HL-60 (cell line): ENCODE measurements around the gene PCSK5.

Experiments used
- DNase-seq, 2 experiments: peaks; one replicate each; pipeline ENCODE4 v3.0.0-alpha.2; 2010 to 2020; ENCODE audit warnings: low read depth in 1 of 2, low spot score in 1 of 2
- H3K27ac ChIP-seq: fragments of 250-450 bp; sonication (Bioruptor Pico); replicated peaks from 2 replicates; pipeline ENCODE4 v1.5.1; 2020; ENCODE audit warnings: mild to moderate bottlenecking, moderate library complexity
- H3K27me3 ChIP-seq: fragments of 250-450 bp; sonication (Bioruptor Pico); 2 replicates; pipeline ENCODE4 v1.5.1; 2021; ENCODE audit warnings: mild to moderate bottlenecking, moderate library complexity; ENCODE audit not compliant: insufficient read depth, poor library complexity, severe bottlenecking
- H3K4me3 ChIP-seq: replicated peaks from 2 replicates; pipeline ENCODE4 v1.5.1; 2011; ENCODE audit warnings: mild to moderate bottlenecking, control low read depth, low read length; ENCODE audit not compliant: insufficient read depth
- GABPA ChIP-seq: IDR thresholded peaks from 2 replicates; pipeline ENCODE4 v1.6.1; 2012; ENCODE audit warnings: low read depth
- POLR2AphosphoS5 ChIP-seq: IDR thresholded peaks from 2 replicates; pipeline ENCODE4 v1.6.1; 2012; ENCODE audit warnings: low read depth
- SPI1 ChIP-seq: IDR thresholded peaks from 2 replicates; pipeline ENCODE4 v1.6.1; 2012; ENCODE audit warnings: low read depth, mild to moderate bottlenecking, borderline replicate concordance
- TF ChIP-seq, protein P1 (sequence below): IDR thresholded peaks from one replicate; pipeline ENCODE4 v1.5.1; 2011; ENCODE audit warnings: low read length, control low read depth, inconsistent platforms; ENCODE audit not compliant: insufficient read depth
- TF ChIP-seq, protein P2 (sequence below): IDR thresholded peaks from 2 replicates; pipeline ENCODE4 v1.6.1; 2012; ENCODE audit warnings: low read depth; ENCODE audit not compliant: insufficient replicate concordance

Gene PCSK5

DNA sequence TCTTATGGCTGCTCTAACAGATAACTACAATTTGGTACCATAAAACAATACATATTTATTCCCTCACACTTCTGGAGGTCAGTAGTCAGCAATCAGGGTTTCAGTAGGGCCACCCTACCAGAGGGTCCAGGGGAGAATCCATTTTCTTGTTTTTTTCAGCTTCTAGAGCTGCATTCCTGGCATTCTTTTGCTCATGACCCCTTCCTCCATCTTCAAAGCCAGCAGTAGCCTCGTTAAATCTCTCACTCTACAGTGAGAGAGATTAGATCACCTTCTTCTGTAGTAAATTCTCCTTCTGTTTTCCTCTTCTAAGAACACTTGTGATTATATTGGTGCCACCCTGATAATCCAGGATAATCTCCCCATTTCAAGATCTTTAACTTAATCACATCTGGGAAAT is 316.3 kb downstream of the PCSK5 start:
- Histone ChIP-seq H3K27me3 (no peaks in the 10 kb centered on the region), H3K27ac (no peak overlapping the region), H3K4me3 (no peak overlapping the region)
- TF ChIP-seq SPI1 (no peak), GABPA (no peak), POLR2AphosphoS5 (no peak)
- TF ChIP-seq, protein P1, sequence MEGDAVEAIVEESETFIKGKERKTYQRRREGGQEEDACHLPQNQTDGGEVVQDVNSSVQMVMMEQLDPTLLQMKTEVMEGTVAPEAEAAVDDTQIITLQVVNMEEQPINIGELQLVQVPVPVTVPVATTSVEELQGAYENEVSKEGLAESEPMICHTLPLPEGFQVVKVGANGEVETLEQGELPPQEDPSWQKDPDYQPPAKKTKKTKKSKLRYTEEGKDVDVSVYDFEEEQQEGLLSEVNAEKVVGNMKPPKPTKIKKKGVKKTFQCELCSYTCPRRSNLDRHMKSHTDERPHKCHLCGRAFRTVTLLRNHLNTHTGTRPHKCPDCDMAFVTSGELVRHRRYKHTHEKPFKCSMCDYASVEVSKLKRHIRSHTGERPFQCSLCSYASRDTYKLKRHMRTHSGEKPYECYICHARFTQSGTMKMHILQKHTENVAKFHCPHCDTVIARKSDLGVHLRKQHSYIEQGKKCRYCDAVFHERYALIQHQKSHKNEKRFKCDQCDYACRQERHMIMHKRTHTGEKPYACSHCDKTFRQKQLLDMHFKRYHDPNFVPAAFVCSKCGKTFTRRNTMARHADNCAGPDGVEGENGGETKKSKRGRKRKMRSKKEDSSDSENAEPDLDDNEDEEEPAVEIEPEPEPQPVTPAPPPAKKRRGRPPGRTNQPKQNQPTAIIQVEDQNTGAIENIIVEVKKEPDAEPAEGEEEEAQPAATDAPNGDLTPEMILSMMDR, result no peak
- TF ChIP-seq, protein P2, sequence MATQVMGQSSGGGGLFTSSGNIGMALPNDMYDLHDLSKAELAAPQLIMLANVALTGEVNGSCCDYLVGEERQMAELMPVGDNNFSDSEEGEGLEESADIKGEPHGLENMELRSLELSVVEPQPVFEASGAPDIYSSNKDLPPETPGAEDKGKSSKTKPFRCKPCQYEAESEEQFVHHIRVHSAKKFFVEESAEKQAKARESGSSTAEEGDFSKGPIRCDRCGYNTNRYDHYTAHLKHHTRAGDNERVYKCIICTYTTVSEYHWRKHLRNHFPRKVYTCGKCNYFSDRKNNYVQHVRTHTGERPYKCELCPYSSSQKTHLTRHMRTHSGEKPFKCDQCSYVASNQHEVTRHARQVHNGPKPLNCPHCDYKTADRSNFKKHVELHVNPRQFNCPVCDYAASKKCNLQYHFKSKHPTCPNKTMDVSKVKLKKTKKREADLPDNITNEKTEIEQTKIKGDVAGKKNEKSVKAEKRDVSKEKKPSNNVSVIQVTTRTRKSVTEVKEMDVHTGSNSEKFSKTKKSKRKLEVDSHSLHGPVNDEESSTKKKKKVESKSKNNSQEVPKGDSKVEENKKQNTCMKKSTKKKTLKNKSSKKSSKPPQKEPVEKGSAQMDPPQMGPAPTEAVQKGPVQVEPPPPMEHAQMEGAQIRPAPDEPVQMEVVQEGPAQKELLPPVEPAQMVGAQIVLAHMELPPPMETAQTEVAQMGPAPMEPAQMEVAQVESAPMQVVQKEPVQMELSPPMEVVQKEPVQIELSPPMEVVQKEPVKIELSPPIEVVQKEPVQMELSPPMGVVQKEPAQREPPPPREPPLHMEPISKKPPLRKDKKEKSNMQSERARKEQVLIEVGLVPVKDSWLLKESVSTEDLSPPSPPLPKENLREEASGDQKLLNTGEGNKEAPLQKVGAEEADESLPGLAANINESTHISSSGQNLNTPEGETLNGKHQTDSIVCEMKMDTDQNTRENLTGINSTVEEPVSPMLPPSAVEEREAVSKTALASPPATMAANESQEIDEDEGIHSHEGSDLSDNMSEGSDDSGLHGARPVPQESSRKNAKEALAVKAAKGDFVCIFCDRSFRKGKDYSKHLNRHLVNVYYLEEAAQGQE, result no peak
- no peak for DNase-seq

DNA sequence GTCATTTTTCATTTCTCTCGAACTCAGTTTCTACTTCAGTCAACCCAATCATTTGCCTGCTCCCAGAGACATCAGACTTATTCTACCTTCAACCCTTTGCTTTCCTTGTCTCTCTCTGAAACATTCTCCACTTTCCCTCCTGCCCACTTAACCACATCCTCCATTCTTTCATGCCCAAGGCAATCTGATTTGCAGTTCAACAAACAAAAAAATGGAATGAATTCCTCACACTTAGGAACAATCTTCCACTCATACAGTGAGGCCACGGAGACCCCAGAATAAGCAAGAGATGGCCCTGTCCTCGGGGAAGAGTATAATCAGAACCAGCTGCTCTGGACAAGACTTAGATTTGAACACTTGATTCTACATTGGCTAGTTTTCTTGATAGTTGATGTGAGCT is 323.3 kb downstream of the PCSK5 start:
- no peak for DNase-seq
- TF ChIP-seq, protein P2, result no peak
- TF ChIP-seq GABPA, result no peak
- TF ChIP-seq, protein P1, result no peak
- no peak for TF ChIP-seq SPI1
- TF ChIP-seq POLR2AphosphoS5, result no peak
- Histone ChIP-seq H3K27ac (no peak overlapping the region), H3K4me3 (no peak overlapping the region), H3K27me3 (no peaks in the 10 kb centered on the region)

DNA sequence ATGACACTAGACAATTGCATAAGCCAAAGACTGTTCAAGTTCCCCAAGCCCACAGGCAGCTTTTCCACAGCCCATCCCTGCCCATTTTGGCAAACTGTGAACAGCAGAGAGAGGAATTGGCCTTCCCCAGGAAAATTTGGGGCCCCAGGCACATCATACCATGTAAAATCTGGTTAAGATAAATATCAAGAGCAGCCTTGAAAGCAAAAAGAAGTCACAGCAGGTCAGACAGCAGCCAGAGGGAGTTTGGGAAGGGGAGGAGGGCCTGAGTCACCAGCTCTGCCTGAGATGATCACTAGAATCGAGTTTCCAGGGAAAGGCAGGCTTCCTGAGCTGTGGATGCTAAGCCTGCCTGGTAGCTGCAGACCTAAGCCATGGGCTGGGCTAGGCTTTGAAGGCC is 324.6 kb downstream of the PCSK5 start:
- no peak for TF ChIP-seq GABPA
- TF ChIP-seq, protein P1, result no peak
- TF ChIP-seq POLR2AphosphoS5, result no peak
- no peak for TF ChIP-seq SPI1
- TF ChIP-seq, protein P2, result no peak
- DNase-seq, result no peak
- H3K27ac ChIP-seq, result no peak overlapping the region
- no peak overlapping the region for H3K4me3 ChIP-seq
- H3K27me3 ChIP-seq, result no peaks in the 10 kb centered on the region
